Karpas-422 (cell line): ENCODE results near the gene HDAC11. TPM values are rescaled to one million over a fixed set of nuclear protein-coding genes. Genes with fewer than 3 reads are reported as not detected.

Source experiments
- DNase-seq: peaks from one replicate; pipeline ENCODE4 v3.0.0-alpha.2; 2015
- H2AFZ ChIP-seq: fragments of 200-600 bp; sonication (generic); 2 replicates; pipeline ENCODE4 v1.6.1; 2014; ENCODE audit warnings: antibody characterized with exemption, low read length, mixed read lengths
- H3K27ac ChIP-seq: fragments of 200-600 bp; sonication (generic); 2 replicates; pipeline ENCODE4 v1.5.1; 2014; ENCODE audit warnings: mild to moderate bottlenecking, low read length, moderate library complexity
- H3K27me3 ChIP-seq: fragments of 200-600 bp; sonication (generic); 2 replicates; pipeline ENCODE4 v1.6.1; 2014; ENCODE audit warnings: low read length, mixed read lengths
- H3K36me3 ChIP-seq: fragments of 200-600 bp; sonication (generic); 2 replicates; pipeline ENCODE4 v1.6.1; 2014; ENCODE audit warnings: low read length, mixed read lengths; ENCODE audit not compliant: insufficient read depth
- H3K4me1 ChIP-seq: fragments of 200-600 bp; sonication (generic); 2 replicates; pipeline ENCODE4 v1.6.1; 2014; ENCODE audit warnings: mild to moderate bottlenecking, low read length, mixed read lengths
- H3K4me2 ChIP-seq: fragments of 200-600 bp; sonication (generic); 2 replicates; pipeline ENCODE4 v1.6.1; 2014; ENCODE audit warnings: low read length, low read depth, mild to moderate bottlenecking; ENCODE audit not compliant: poor library complexity, severe bottlenecking
- H3K4me3 ChIP-seq: fragments of 200-600 bp; sonication (generic); 2 replicates; pipeline ENCODE4 v1.5.1; 2014; ENCODE audit warnings: mild to moderate bottlenecking, antibody characterized with exemption, low read length, mixed read lengths
- H3K79me2 ChIP-seq: fragments of 200-600 bp; sonication (generic); 2 replicates; pipeline ENCODE4 v1.6.1; 2014; ENCODE audit warnings: mild to moderate bottlenecking, low read length, mixed read lengths
- H3K9ac ChIP-seq: fragments of 200-600 bp; sonication (generic); 2 replicates; pipeline ENCODE4 v1.6.0; 2014; ENCODE audit warnings: low read length
- H3K9me2 ChIP-seq: fragments of 200-600 bp; sonication (generic), shearing (Covaris generic); replicated peaks from 2 replicates; pipeline ENCODE4 v1.6.0; 2014; ENCODE audit warnings: mild to moderate bottlenecking, low read length, moderate library complexity; ENCODE audit not compliant: insufficient read depth
- H3K9me3 ChIP-seq: fragments of 300-700, 200-600 bp; sonication (generic); 2 replicates; pipeline ENCODE4 v1.6.1; 2014; ENCODE audit warnings: low read length, mixed read lengths
- H4K20me1 ChIP-seq: fragments of 200-600 bp; sonication (generic); 2 replicates; pipeline ENCODE4 v1.6.1; 2014; ENCODE audit warnings: mild to moderate bottlenecking, antibody characterized with exemption, low read length, low read depth; ENCODE audit not compliant: insufficient read depth
- total RNA-seq: library from RNA; depleted of rRNA; stranded (reverse); fragments of >200 nt; shearing (Covaris generic); gene quantifications from 2 replicates; pipeline ENCODE4 v1.2.3, GENCODE V29; 2014; ENCODE audit warnings: low replicate concordance

HDAC11 gene
- total RNA-seq, 1 experiment from 2014 or later = 1.6 TPM

DNA sequence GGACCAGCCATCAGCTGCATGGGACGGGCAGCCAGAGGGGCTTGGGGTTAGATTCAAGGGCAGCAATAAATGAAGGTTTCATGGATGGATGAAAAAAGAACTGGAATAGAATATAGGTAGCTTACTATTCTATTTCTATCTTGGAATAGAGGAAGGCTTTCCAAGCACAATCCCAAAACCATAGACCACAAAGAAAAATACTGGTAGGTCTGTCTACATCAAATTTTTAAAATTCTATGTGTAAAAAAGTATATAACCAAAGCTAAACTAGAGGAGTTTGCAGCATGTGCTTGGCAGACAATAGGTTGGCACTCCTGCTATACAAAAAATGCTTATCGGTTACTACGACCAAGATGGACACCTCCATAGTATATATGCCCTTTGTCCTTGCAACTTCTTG lies 61.6 kb downstream of the HDAC11 start:
- no peaks in the 10 kb centered on the region for H3K9me2 ChIP-seq
- no peak overlapping the region for H3K27ac ChIP-seq
- H3K36me3 ChIP-seq = no peaks in the 10 kb centered on the region
- no peaks in the 10 kb centered on the region for H3K79me2 ChIP-seq
- no peaks in the 10 kb centered on the region for H3K9me3 ChIP-seq
- H4K20me1 ChIP-seq = no peaks in the 10 kb centered on the region
- no peak overlapping the region for H3K4me3 ChIP-seq
- H2AFZ ChIP-seq = no peak overlapping the region
- H3K4me2 ChIP-seq = no peak overlapping the region
- H3K4me1 ChIP-seq = no peaks in the 10 kb centered on the region
- no peaks in the 10 kb centered on the region for H3K27me3 ChIP-seq
- DNase-seq = no peak
- no peak overlapping the region for H3K9ac ChIP-seq

- H3K4me2 ChIP-seq = no peak overlapping the region
- no peaks in the 10 kb centered on the region for H3K36me3 ChIP-seq
- no peaks in the 10 kb centered on the region for H3K9me3 ChIP-seq
- no peak overlapping the region for H3K4me3 ChIP-seq
- H3K27ac ChIP-seq = no peak overlapping the region
- H3K9me2 ChIP-seq = no peaks in the 10 kb centered on the region
- H3K4me1 ChIP-seq = no peaks in the 10 kb centered on the region
- no peak overlapping the region for H2AFZ ChIP-seq
- no peaks in the 10 kb centered on the region for H3K79me2 ChIP-seq
- DNase-seq = no peak
- H4K20me1 ChIP-seq = no peaks in the 10 kb centered on the region
- no peaks in the 10 kb centered on the region for H3K27me3 ChIP-seq
- H3K9ac ChIP-seq = no peak overlapping the region
Observed at GRCh38 chr3:13542142-13542541, 62.0 kb downstream of the HDAC11 start.

GRCh38 chr3:13543253-13543652 lies 63.1 kb downstream of the HDAC11 start:
- no peaks in the 10 kb centered on the region for H3K9me2 ChIP-seq
- H4K20me1 ChIP-seq = no peaks in the 10 kb centered on the region
- H3K4me1 ChIP-seq = no peaks in the 10 kb centered on the region
- no peak overlapping the region for H3K9ac ChIP-seq
- no peaks in the 10 kb centered on the region for H3K9me3 ChIP-seq
- no peak overlapping the region for H3K4me3 ChIP-seq
- DNase-seq = no peak
- no peaks in the 10 kb centered on the region for H3K36me3 ChIP-seq
- H3K27ac ChIP-seq = no peak overlapping the region
- no peak overlapping the region for H2AFZ ChIP-seq
- H3K4me2 ChIP-seq = no peak overlapping the region
- no peaks in the 10 kb centered on the region for H3K79me2 ChIP-seq
- no peaks in the 10 kb centered on the region for H3K27me3 ChIP-seq

GRCh38 chr3:13544293-13544831 lies 64.3 kb downstream of the HDAC11 start:
- Histone ChIP-seq H3K9ac (no peak overlapping the region), H3K4me1 (no peaks in the 10 kb centered on the region), H3K36me3 (no peaks in the 10 kb centered on the region), H3K4me2 (no peak overlapping the region), H3K9me3 (no peaks in the 10 kb centered on the region), H4K20me1 (no peaks in the 10 kb centered on the region), H3K79me2 (no peaks in the 10 kb centered on the region), H3K27ac (no peak overlapping the region), H3K9me2 (no peaks in the 10 kb centered on the region), H3K4me3 (no peak overlapping the region), H3K27me3 (no peaks in the 10 kb centered on the region), H2AFZ (no peak overlapping the region)
- no peak for DNase-seq

DNA sequence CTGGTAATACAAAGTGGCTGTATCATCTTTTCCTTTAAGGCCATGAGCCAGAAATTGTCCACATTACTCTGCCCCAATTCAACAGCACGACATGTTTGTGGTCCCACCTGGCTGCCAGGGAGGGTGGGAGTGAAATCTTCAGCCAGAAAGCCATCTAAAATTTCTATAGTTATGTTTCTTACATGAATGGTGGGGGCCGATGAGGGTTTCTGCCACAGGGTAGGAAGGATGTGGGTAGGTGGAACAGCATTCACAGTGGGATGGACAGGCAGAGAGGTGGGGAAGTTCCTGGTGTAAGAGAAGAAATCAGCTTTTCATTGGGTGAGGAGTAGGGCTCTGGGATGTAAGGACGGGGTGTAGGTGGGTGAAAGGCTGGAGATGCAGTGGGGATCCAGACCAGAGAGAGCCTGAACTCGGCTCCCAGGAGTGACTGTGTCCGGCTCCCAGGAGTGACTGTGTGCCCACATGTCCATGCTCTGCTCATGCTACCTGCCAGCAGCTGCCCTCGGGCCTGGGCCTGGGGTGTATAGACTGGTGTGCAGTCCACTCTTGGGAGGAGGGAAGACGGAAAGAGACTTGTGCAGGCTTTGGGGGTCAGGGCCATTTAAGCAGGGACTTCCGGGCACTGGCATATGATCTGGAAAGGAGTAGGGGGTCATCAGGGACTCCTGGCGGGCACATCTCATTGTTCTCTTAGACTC lies 65.0 kb downstream of the HDAC11 start:
- Histone ChIP-seq H3K9me3 (no peaks in the 10 kb centered on the region), H3K4me1 (peaks cover 4% of the 10 kb centered on the region), H3K4me3 (no peak overlapping the region), H3K4me2 (no peak overlapping the region), H3K9ac (no peak overlapping the region), H3K27me3 (no peaks in the 10 kb centered on the region), H3K79me2 (no peaks in the 10 kb centered on the region), H3K36me3 (no peaks in the 10 kb centered on the region), H2AFZ (no peak overlapping the region), H3K9me2 (no peaks in the 10 kb centered on the region), H3K27ac (no peak overlapping the region), H4K20me1 (no peaks in the 10 kb centered on the region)
- no peak for DNase-seq

- no peaks in the 10 kb centered on the region for H4K20me1 ChIP-seq
- H3K9me2 ChIP-seq = no peaks in the 10 kb centered on the region
- no peak overlapping the region for H3K9ac ChIP-seq
- DNase-seq = no peak
- no peaks in the 10 kb centered on the region for H3K79me2 ChIP-seq
- no peak overlapping the region for H3K27ac ChIP-seq
- H3K4me2 ChIP-seq = no peak overlapping the region
- no peaks in the 10 kb centered on the region for H3K27me3 ChIP-seq
- H3K9me3 ChIP-seq = no peaks in the 10 kb centered on the region
- H3K4me1 ChIP-seq = peaks cover 10% of the 10 kb centered on the region
- H3K4me3 ChIP-seq = no peak overlapping the region
- H2AFZ ChIP-seq = no peak overlapping the region
- H3K36me3 ChIP-seq = no peaks in the 10 kb centered on the region
Observed at GRCh38 chr3:13545952-13546454, 65.9 kb downstream of the HDAC11 start.

DNA sequence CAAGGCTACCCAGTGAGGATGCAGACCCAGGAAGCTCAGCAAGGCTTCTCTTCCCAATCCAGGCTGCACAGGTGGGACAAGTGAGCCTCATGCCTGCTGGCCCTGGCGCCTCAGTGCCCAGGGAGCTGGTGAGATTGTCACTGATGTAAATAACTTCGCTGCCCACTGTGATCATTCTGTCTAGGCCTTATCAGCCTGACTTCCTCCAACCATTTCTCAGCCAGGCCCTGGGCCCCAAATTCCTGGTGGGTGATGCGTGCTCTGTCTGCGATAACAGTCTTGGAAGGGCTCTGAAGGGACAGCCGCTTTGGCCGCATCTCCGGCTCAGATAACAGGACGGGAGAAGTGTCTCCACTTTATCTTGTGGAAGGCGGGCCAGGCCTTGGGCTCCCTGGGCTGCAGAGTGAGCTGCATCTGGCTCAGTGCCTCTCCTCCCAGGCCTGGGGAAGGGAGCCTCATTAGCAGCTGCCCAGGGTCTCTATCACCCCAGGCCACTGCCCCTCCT lies 66.6 kb downstream of the HDAC11 start:
- peaks cover 10% of the 10 kb centered on the region for H3K4me1 ChIP-seq
- H3K36me3 ChIP-seq = no peaks in the 10 kb centered on the region
- H3K9me2 ChIP-seq = no peaks in the 10 kb centered on the region
- DNase-seq = no peak
- H3K4me2 ChIP-seq = no peak overlapping the region
- H3K4me3 ChIP-seq = no peak overlapping the region
- H2AFZ ChIP-seq = no peak overlapping the region
- H3K9ac ChIP-seq = no peak overlapping the region
- no peaks in the 10 kb centered on the region for H3K27me3 ChIP-seq
- H4K20me1 ChIP-seq = no peaks in the 10 kb centered on the region
- no peaks in the 10 kb centered on the region for H3K9me3 ChIP-seq
- no peak overlapping the region for H3K27ac ChIP-seq
- no peaks in the 10 kb centered on the region for H3K79me2 ChIP-seq

GRCh38 chr3:13547591-13548371 lies 67.7 kb downstream of the HDAC11 start:
- Histone ChIP-seq H3K4me2 (no peak overlapping the region), H3K4me1 (peaks cover 10% of the 10 kb centered on the region), H3K79me2 (no peaks in the 10 kb centered on the region), H3K36me3 (no peaks in the 10 kb centered on the region), H3K4me3 (no peak overlapping the region), H3K9ac (no peak overlapping the region), H4K20me1 (peaks cover 3% of the 10 kb centered on the region; the same call in 1 of the 2 replicates), H3K27ac (no peak overlapping the region), H3K9me3 (no peaks in the 10 kb centered on the region), H2AFZ (no peak overlapping the region), H3K9me2 (no peaks in the 10 kb centered on the region), H3K27me3 (no peaks in the 10 kb centered on the region)
- no peak for DNase-seq
